HG03469 (cell line): ENCODE measurements around the gene PDE6D.
A peak's percentile ranks its signal among the peaks of the same experiment; 100 is the strongest.
"Not testable (repeated sequence)": the region's sequence is repeated elsewhere in the genome, so short reads cannot be mapped to it uniquely, and the experiment has no call there.

Experiments used
- ATAC-seq: cut with Tn5 transposase; IDR thresholded peaks from one replicate; pipeline ENCODE4 v1.9.1; 2021; ENCODE audit warnings: mild to moderate bottlenecking, moderate library complexity, moderate number of reproducible peaks; ENCODE audit not compliant: unreplicated experiment

Gene PDE6D

DNA sequence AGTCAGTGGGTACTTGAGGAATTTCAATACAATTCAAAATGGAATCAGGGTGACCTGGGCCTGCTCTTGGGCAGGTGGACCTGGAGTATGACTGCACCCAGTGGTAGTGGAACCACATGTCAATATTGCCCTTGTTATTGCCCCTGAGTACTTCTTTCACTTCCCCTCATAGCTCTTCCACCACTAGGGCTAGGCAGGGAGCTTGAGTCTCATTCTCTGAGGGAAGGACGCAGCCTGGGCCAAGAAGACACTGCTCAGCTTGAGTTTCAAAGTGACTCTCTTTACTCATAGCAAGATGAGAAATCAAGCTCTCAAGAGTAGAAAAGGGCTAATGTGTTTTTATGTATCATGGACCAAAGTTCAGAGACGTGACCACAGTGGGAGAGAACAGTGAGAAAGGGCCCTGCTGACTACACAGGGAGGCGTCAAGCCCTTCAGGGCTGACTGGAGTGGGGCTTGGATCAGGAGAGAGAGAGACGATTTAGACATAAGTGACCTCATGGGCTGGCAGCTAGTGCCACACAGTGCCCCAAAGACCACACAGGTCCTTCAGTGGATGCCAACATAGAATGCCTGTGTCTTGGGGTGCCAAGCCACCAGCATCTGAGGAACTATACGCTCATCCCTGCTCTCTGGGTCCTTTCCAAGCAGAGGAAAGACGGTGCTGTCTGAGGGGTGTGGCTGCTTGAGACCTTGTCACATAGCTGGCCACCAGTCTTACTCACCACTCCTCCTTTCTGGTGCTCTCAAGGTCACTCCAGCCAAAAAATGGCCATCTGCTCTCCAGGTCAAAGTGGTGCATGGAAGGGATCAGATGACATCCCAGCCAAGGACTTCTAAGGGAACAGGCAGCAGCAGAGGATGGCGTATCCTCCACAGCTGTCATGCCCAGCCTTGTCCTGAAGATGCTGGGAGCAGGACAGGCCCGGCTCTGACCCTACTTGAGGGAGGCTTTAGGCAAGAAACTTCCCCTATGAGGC lies 59.8 kb downstream of the PDE6D start:
- ATAC-seq, result peak; percentile 66

DNA sequence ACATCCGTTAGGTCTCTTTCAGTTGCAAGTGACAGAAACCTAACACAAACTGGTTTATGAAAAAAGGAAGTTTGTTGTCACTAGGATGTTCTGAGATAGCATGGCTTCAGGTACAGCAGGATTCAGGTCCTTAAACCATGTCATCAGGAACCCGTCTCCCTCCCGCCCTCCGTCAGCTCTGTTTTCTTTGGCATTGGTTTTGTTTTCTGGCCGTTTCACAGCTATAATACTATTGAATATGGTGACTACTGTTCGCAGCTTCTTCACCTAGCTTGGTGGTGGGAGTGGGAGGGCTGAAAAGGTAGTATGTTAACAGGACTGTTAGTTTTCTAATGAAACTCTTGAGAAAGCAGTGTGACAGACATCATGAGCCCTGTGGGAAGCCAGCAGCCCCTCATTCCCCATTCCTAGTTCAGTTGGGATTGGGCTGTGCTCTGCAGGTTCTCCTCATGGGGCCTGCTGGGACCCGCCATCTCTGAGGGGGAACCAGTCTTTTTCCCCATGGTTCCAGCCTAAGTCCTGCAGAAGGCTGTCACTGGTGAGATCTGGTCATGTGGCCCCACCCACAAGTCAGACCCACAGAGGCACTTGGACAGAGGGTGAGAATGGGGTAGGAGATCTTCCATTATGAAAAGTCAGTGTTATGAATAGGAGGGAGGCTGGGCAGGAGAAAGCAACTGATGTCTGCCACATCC lies 60.6 kb downstream of the PDE6D start:
- no peak for ATAC-seq

GRCh38 chr2:231718799-231719198 lies 62.3 kb downstream of the PDE6D start:
- no peak for ATAC-seq

GRCh38 chr2:231717281-231718171 lies 63.6 kb downstream of the PDE6D start:
- ATAC-seq, result no peak

GRCh38 chr2:231716666-231717280 lies 64.3 kb downstream of the PDE6D start:
- no peak for ATAC-seq

DNA sequence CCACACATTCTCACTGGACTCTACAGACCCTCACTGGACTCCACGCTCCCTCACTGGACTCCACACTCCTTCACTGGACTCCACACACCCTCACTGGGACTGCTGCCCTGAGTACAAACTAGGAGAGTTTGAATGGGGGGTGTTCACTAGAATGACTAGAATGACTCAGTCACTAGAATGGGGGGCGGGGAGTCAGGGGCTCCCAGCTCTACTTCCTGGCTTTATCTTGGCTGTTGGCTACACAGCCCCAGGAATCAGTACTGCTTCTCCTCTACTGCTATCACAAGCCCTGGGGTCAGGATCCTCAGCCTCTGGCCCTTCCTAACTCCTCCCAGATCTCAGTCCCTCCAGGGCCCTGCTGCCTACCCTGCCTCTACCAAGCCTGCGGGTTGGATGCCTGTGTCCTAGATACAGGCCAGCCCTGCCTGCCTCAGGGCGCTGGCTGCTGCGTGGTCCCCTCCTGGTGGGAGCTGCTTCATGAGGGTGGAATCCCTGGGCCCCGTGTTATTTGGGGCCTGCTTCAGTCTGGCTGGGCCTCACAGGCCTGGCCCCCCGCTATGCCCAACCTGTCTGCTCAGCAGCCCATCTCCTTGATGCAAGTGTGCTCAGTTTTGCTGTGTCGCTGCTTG lies 65.0 kb downstream of the PDE6D start:
- ATAC-seq, result no peak

DNA sequence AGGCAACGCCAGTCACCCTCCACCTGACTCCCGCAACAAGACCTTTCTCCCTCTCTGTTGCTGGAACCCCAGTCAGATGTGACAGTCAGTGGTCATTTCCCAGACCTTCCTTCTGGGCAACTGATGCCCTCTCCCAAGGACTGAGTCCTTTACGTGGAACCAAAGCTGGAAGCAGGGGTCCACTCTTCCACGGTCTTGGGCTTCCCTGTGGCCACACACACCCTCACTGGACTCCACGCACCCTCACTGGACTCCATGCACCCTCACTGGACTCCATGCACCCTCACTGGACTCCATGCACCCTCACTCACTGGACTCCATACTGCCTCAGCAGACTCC lies 65.6 kb downstream of the PDE6D start:
- no peak for ATAC-seq

GRCh38 chr2:231714639-231715498 lies 66.2 kb downstream of the PDE6D start:
- no peak for ATAC-seq

DNA sequence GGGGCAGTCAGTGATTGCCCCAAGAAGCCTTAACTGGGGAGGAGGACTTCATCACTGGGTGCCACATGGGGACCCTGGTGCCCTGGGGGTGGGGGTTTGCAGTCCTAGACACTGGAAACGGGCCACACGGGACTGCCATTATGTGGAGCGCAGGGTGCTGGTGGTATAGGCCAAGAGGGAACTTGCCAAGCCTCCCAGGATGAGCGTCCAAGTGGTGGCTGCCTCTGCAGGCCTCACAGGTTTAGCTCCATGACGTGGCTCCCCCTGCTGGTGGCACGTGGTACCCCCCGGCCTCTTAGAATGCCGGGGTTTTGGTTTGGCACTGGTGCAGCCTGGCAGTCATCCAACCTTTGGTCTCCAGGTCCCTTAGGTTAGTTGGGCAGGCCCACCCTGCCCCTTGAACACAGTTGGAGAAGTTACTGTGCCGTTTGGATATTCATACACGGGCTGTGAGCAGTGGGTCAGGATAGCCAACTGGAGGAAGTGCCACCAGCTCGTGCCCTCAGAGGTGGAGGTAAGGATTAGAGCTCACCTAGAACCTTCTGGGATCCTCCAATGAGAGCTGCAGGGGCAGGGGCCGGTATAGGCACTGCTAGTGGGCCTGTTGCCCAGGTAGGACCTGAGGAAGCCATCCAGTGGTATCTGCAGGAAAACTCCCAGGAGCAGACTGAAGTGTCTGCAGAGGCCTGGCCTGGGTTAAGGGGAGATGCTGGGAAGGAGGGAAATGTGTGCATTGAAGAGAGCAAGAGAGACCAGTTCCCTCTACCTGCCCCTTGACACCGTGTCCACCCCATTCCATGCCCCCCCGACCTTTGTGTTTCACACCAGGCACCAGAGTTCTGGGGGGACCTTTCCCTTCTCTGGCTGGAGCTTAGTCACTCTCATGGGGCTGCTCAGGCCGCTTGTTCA lies 67.1 kb downstream of the PDE6D start:
- no peak for ATAC-seq

- not testable (repeated sequence) for ATAC-seq
Measured at GRCh38 chr2:231713406-231713729, 67.7 kb downstream of the PDE6D start.

DNA sequence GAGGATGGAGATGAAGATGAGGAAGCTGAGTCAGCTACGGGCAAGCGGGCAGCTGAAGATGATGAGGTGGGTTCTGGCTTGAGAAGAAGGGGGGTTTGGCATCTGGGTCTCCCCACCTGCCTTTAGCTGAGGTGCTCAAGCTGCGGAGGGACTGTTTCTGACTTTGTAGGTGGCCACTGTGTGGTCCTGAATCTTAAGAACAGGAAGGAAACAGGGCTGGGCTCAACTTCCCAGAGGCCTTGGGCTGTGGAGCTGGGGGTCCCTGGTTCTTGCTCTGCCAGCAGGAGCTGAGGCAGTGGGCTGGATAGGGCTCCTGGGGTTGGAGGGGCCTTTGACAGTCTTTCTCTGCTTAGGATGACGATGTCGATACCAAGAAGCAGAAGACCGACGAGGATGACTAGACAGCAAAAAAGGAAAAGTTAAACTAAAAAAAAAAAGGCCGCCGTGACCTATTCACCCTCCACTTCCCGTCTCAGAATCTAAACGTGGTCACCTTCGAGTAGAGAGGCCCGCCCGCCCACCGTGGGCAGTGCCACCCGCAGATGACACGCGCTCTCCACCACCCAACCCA lies 68.5 kb downstream of the PDE6D start:
- ATAC-seq, result not testable (repeated sequence)

DNA sequence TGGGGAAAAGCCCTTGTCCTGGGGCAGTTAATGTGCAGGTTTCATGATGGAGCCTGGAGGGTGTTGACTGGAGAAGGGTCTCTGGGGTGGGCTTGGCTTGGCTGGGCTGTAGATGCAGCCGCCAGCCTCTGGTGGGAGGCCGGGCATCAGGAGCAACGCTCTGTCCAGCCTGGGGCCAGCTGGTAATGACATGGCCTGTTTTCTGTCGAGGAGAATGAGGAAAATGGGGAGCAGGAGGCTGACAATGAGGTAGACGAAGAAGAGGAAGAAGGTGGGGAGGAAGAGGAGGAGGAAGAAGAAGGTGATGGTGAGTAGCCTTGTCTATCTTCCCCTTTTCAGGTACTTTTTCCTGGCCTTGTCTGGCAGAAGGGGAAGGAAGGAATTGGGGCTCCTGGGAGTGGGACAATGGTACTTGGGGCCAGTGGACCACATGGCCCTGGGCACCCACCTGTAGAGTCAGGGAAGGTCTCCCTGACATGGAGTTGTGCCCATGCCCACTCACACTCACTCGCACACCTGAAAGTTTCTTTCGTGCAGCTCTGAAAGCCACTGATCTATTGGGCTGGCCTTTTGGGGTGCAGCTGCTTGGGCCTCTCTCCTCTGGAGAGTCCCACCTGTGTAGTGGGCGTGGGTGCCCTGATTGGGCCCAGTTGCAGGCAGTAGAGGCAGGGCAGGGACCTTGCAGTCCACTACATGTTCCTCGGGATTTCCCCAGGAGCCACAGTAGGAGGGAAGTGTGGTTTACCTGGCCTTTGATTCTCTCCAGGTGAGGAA lies 69.2 kb downstream of the PDE6D start:
- ATAC-seq, result no peak

DNA sequence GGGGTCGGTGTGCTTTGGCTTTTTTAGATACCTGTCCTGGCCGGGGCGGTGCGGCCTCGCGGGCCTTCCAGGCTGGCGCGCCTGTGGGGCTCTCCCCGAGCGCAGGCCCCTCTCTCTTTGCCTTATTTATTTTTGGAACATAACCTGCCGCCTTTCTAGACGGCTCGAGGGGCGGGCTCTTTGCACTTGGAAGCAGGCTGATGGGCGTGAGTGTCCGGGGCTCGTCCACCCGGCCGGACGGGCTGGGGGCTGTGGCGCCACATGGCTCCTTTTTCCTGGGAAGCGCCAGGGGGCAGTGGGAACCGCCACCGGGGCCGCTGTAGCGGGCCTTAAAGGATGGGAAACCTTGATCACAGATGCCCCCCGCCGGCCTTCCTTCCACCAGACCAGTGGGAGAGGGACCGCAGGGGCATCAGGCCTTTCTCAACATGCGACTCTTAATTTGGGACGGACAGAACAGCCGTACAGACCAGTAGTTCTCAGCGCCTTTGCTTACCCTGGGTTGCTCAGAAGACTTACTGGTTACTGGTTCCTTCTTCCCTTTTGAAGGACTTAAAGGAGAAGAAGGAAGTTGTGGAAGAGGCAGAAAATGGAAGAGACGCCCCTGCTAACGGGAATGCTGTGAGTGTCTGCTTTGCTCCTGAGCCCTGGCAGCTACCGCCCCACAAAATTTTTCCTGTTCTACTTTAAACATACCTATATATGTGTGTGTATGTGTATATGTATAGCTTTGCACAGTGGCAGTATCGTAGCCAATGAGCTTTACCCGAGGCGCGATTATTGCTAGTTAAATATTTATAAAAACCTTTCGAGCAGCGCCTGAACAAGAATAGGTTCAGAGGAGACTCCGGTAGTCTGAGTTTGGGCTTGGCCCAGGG lies 70.0 kb downstream of the PDE6D start:
- no peak for ATAC-seq

DNA sequence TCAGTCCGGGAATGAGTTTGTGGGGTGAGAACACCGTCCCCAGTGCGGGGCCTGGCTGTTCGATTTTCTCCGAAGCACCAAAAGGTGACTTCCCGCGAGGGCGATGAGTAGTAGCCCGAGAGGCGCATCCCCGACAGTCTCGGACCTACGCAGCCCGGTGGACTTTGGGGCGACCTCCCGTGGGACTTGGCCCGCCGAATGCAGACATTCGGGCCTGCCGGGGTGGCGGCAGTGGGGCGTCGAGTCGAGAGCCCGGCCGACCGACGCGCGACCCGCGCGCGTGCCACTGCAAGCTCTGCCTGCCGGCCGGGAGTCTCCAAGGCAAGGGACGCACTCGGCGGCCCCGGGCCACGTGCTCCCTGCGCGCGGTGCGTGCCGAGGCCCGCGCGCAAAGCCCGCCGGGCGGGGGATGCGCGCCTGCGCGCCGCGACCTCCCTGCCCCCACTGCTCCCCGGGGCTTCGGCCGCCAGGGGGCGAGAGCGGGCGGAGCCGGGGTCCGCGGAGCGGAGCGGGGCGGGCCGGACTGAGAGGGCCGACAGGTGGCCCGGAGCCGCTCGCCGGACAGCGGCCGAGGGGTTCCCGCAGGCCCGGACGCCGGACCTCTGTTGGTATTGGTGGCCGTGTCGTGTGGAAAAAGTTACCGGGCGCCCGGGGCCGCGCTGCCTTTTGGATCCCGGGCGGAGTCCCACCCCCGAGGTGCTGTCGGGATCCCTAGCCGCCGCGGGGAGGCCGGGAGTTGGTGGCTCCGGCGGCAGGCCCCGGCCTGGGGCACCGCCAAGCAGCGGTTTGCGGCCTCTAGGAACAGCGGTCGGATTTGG lies 70.9 kb downstream of the PDE6D start:
- ATAC-seq, result no peak

GRCh38 chr2:231709636-231709980 lies 71.5 kb downstream of the PDE6D start:
- ATAC-seq, result no peak
